Measurements from ENCODE around the gene PHF14.

- TF ChIP-seq CSDC2 (CRISPR knock-in tag; IDR thresholded peaks at IDR 0.05) (no peak), ISL1 (CRISPR knock-in tag; IDR thresholded peaks at IDR 0.05) (peak; percentile 14; the same call in 1 of the 2 replicates), ZC3H10 (CRISPR knock-in tag; IDR thresholded peaks at IDR 0.05) (no peak), ZNF8 (CRISPR knock-in tag; IDR thresholded peaks at IDR 0.05) (no peak), PATZ1 (CRISPR knock-in tag; IDR thresholded peaks at IDR 0.05; ENCODE audit: borderline replicate concordance) (no peak), RARB (CRISPR knock-in tag; IDR thresholded peaks at IDR 0.05) (no peak), GLIS3 (CRISPR knock-in tag; IDR thresholded peaks at IDR 0.05) (no peak), SNAI2 (CRISPR knock-in tag; IDR thresholded peaks at IDR 0.05) (no peak), OSR1 (CRISPR knock-in tag; IDR thresholded peaks at IDR 0.05) (no peak)
Observed at GRCh38 chr7:11124856-11125559, 151.3 kb downstream of the PHF14 start.
